Osteoblast (primary cell): Measurements from ENCODE around the gene TUBB1. TPM values are rescaled to one million over a fixed set of nuclear protein-coding genes. Genes with fewer than 3 reads are reported as not detected.

Experiments
- DNase-seq: peaks from one replicate; pipeline ENCODE4 v3.0.0; 2011; ENCODE audit warnings: low spot score, mixed read lengths; ENCODE audit not compliant: insufficient read length; ENCODE audit errors: missing footprints
- H2AFZ ChIP-seq: 2 replicates; pipeline ENCODE4 v1.6.0; 2011; ENCODE audit warnings: mild to moderate bottlenecking, low read length
- H3K27ac ChIP-seq: 2 replicates; pipeline ENCODE4 v1.5.1; 2011; ENCODE audit warnings: mild to moderate bottlenecking, low read depth, low read length, moderate library complexity
- H3K27me3 ChIP-seq: 2 replicates; pipeline ENCODE4 v1.6.0; 2012; ENCODE audit warnings: mild to moderate bottlenecking, control low read depth, inconsistent platforms, low read length, moderate library complexity; ENCODE audit not compliant: insufficient read depth
- H3K36me3 ChIP-seq: 2 replicates; pipeline ENCODE4 v1.5.1; 2011; ENCODE audit warnings: mild to moderate bottlenecking, low read length, control low read depth, moderate library complexity; ENCODE audit not compliant: insufficient read depth
- H3K4me1 ChIP-seq: 2 replicates; pipeline ENCODE4 v1.5.1; 2011; ENCODE audit warnings: mild to moderate bottlenecking, low read length, control low read depth, moderate library complexity; ENCODE audit not compliant: insufficient read depth
- H3K4me2 ChIP-seq: 2 replicates; pipeline ENCODE4 v1.6.0; 2011; ENCODE audit warnings: mild to moderate bottlenecking, low read length; ENCODE audit not compliant: insufficient read depth
- H3K4me3 ChIP-seq: fragments of 200-600 bp; sonication (generic); 3 replicates; pipeline ENCODE4 v1.5.1; 2012; ENCODE audit warnings: mild to moderate bottlenecking, low read length, inconsistent platforms; ENCODE audit not compliant: insufficient read depth
- H3K79me2 ChIP-seq: 2 replicates; pipeline ENCODE4 v1.6.0; 2012; ENCODE audit warnings: mild to moderate bottlenecking, low read length, control low read depth, inconsistent platforms; ENCODE audit not compliant: insufficient read depth
- H3K9me3 ChIP-seq: 2 replicates; pipeline ENCODE4 v1.5.1; 2011; ENCODE audit warnings: low read depth, low read length, control low read depth
- H4K20me1 ChIP-seq: 2 replicates; pipeline ENCODE4 v1.6.0; 2012; ENCODE audit warnings: mild to moderate bottlenecking, low read length, control low read depth; ENCODE audit not compliant: insufficient read depth
- total RNA-seq: library from RNA; depleted of rRNA; stranded (reverse); fragments of >200 nt; gene quantifications from 2 replicates; pipeline ENCODE4 v1.2.3, GENCODE V29; 2012
- TF ChIP-seq, protein P1 (sequence below): IDR thresholded peaks from 2 replicates; pipeline ENCODE4 v1.5.1; 2011; ENCODE audit warnings: mild to moderate bottlenecking, low read depth, low read length, moderate library complexity; ENCODE audit errors: extremely low read depth

TUBB1 gene
- total RNA-seq, 1 donor: not detected

DNA sequence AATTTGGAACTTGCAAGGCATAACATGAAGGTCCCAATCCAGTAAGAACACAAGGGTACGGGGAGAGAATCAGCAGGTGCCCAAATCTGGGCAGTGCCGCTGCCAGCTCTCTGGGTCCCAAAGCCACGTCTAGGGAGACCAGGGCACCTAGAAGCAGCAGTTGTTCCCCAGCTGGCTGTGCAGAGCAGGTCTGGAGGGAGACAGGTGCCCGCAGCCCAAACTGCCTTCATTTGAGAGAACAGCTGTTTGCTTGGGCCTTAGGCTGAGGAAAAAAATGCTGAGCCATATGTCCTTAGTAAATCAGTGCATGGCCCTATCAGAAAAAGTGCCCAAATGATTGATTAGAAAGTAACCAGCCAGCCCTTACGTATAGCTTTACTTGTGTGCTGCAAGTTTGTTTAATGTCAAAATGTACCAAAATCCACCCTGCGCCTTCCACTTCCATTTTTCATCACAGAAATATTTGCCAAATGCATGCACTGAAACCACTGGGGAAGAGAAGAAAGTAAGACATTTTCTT, 32.5 kb downstream of the TUBB1 start:
- Histone ChIP-seq H4K20me1 (no peaks in the 10 kb centered on the region), H3K4me3 (no peak overlapping the region), H2AFZ (no peak overlapping the region), H3K79me2 (no peaks in the 10 kb centered on the region), H3K4me1 (peaks cover 15% of the 10 kb centered on the region), H3K27me3 (peaks cover 33% of the 10 kb centered on the region), H3K4me2 (no peak overlapping the region), H3K27ac (no peak overlapping the region), H3K36me3 (no peaks in the 10 kb centered on the region), H3K9me3 (no peaks in the 10 kb centered on the region)
- no peak for DNase-seq
- TF ChIP-seq, protein P1, sequence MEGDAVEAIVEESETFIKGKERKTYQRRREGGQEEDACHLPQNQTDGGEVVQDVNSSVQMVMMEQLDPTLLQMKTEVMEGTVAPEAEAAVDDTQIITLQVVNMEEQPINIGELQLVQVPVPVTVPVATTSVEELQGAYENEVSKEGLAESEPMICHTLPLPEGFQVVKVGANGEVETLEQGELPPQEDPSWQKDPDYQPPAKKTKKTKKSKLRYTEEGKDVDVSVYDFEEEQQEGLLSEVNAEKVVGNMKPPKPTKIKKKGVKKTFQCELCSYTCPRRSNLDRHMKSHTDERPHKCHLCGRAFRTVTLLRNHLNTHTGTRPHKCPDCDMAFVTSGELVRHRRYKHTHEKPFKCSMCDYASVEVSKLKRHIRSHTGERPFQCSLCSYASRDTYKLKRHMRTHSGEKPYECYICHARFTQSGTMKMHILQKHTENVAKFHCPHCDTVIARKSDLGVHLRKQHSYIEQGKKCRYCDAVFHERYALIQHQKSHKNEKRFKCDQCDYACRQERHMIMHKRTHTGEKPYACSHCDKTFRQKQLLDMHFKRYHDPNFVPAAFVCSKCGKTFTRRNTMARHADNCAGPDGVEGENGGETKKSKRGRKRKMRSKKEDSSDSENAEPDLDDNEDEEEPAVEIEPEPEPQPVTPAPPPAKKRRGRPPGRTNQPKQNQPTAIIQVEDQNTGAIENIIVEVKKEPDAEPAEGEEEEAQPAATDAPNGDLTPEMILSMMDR: no peak

DNA sequence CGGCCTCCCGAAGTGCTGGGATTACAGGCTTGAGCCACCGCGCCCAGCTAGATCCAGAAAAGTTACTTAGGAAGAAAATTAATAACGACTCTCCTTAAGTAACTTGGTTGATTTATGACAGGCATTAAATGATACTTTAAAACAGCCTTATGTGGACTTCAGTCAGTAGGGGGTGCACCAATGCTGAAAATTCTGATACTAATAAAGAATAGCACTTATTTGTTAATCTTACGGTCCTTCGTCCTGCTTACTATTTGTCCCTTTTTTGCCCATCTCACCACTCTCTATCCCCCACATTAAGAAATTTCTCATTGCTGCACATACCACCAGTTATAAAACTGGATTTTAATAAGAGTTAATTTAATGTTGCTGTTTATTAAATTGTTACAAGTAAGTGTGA, 36.1 kb downstream of the TUBB1 start:
- H3K9me3 ChIP-seq: no peaks in the 10 kb centered on the region
- TF ChIP-seq, protein P1: peak; percentile 44

DNA sequence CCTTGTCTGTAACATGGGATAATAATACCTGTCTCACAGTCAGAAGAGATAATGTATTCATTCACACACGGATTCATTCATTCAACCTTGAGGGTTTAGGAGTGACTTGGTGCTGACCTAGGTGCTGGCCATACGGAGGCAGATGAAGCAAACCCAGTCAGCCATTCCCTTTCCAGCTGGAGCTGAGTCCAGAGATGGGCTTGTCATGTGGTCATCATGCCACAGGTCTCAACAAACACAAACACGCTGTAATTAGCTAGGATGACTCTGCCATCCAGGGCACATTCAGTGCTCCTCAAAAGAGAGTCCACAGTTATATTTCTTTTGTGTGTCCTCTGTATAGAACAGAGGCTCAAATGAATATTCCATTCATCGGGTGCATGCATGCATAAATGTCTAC, 42.9 kb downstream of the TUBB1 start:
- H3K79me2 ChIP-seq: no peaks in the 10 kb centered on the region
- TF ChIP-seq, protein P1: no peak
- H3K36me3 ChIP-seq: no peaks in the 10 kb centered on the region
- no peak overlapping the region for H3K4me2 ChIP-seq
- H3K27ac ChIP-seq: no peak overlapping the region
- no peaks in the 10 kb centered on the region for H4K20me1 ChIP-seq
- no peak overlapping the region for H3K4me3 ChIP-seq
- peaks cover 5% of the 10 kb centered on the region for H3K27me3 ChIP-seq
- no peaks in the 10 kb centered on the region for H3K9me3 ChIP-seq
- no peak overlapping the region for H2AFZ ChIP-seq
- peaks cover 8% of the 10 kb centered on the region for H3K4me1 ChIP-seq
- no peak for DNase-seq

More for the DNA sequence above, 36.1 kb downstream of the TUBB1 start:
- Histone ChIP-seq H3K4me3 (no peak overlapping the region), H3K27me3 (peaks cover 30% of the 10 kb centered on the region), H3K27ac (no peak overlapping the region), H3K4me2 (no peak overlapping the region), H2AFZ (no peak overlapping the region), H3K4me1 (no peaks in the 10 kb centered on the region), H4K20me1 (no peaks in the 10 kb centered on the region), H3K79me2 (no peaks in the 10 kb centered on the region), H3K36me3 (no peaks in the 10 kb centered on the region)
- no peak for DNase-seq

DNA sequence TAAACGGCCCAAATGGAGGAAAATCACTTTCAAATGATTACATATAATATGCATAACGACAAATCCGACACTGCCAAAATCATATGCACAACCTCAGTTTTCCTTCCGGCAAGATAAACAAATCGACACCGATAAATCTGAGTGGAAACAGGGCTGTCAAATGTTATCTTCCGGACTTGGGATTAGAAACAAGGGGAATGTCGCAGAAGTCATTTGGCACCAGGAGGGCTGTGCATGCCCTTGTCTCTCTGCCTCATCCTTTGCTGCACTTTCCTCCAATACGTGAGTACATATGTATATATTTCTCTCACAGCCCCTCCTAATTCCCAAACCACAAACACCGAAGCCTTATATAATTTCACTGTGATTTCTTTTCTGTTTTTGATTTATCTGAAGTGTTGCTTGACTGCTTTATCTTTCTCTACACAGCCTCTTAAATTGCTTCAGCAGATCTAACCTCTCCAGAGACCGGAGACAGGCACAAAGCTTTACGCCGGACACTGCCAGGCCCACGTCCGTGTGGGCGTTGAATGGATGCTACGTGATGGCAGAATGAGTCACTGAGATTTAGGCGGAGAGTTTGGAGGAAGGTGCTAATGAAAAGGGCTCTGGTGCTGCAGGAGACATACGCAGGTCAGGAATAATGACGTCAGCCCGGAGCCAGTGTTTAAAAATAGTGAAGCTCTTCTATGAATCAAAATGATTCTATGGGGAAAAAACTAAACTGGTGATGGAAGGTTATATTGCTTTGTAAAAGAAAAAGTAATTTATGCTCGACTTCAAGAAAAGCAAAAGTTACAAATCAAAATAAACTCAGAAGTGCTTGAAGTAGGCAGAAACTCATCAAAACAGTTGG, 44.4 kb downstream of the TUBB1 start:
- TF ChIP-seq, protein P1: no peak
- peak overlapping the region; percentile 30 for H3K4me3 ChIP-seq
- H3K4me1 ChIP-seq: peaks cover 8% of the 10 kb centered on the region
- peak overlapping the region; percentile 71 for H3K4me2 ChIP-seq
- H2AFZ ChIP-seq: peak overlapping the region; percentile 53
- no peaks in the 10 kb centered on the region for H3K79me2 ChIP-seq
- no peak overlapping the region for H3K27ac ChIP-seq
- no peaks in the 10 kb centered on the region for H3K36me3 ChIP-seq
- DNase-seq: peak; percentile 32
- H4K20me1 ChIP-seq: no peaks in the 10 kb centered on the region
- H3K9me3 ChIP-seq: no peaks in the 10 kb centered on the region
- peaks cover 5% of the 10 kb centered on the region for H3K27me3 ChIP-seq
